CD14-positive monocyte (primary cell): ENCODE results near the gene FAM120B. TPM values are rescaled to one million over a fixed set of nuclear protein-coding genes. Genes with fewer than 3 reads are reported as not detected.

Experiments used
- DNase-seq, 3 donors: peaks; one replicate each; pipeline ENCODE4 v3.0.0-alpha.2; 2011 to 2022
- H2AFZ ChIP-seq: 2 replicates; pipeline ENCODE4 v1.6.0; 2012; ENCODE audit warnings: mild to moderate bottlenecking, low read depth, low read length, inconsistent platforms; ENCODE audit not compliant: insufficient read depth, poor library complexity, severe bottlenecking
- H3K27ac ChIP-seq, 2 donors: 1 replicate in 1 of 2; 2 replicates in 1 of 2; pipeline ENCODE4 v1.5.1; 2012 to 2013; ENCODE audit warnings: low read length in 2 of 2, control low read depth in 1 of 2, inconsistent platforms in 1 of 2, low read depth in 1 of 2, mild to moderate bottlenecking in 1 of 2
- H3K27me3 ChIP-seq, 2 donors: one replicate each; pipeline versions ENCODE4 v1.6.0 to v1.6.1; 2011 to 2013; ENCODE audit warnings: low read length in 2 of 2; ENCODE audit not compliant: control insufficient read depth in 2 of 2, insufficient read depth in 2 of 2
- H3K36me3 ChIP-seq, 2 donors: replicated peaks in 1 of 2; 1 replicate in 1 of 2; 2 replicates in 1 of 2; pipeline versions ENCODE4 v1.5.1 to v1.6.1; 2012 to 2013; ENCODE audit warnings: low read length in 2 of 2, control low read depth in 1 of 2, inconsistent platforms in 1 of 2, mild to moderate bottlenecking in 1 of 2; ENCODE audit not compliant: insufficient read depth in 2 of 2, control insufficient read depth in 1 of 2
- H3K4me1 ChIP-seq, 2 donors: 1 replicate in 1 of 2; 2 replicates in 1 of 2; pipeline versions ENCODE4 v1.5.1 to v1.6.1; 2012 to 2013; ENCODE audit warnings: low read length in 2 of 2, control low read depth in 1 of 2, inconsistent platforms in 1 of 2, mild to moderate bottlenecking in 1 of 2, moderate library complexity in 1 of 2; ENCODE audit not compliant: insufficient read depth in 2 of 2, control insufficient read depth in 1 of 2
- H3K4me2 ChIP-seq: replicated peaks from 2 replicates; pipeline ENCODE3; 2012; ENCODE audit warnings: low read length, moderate library complexity, mild to moderate bottlenecking; ENCODE audit not compliant: poor library complexity, severe bottlenecking; ENCODE audit errors: extremely low read depth
- H3K4me3 ChIP-seq, 3 experiments: fragments of 200-600 bp in 1 of 3; sonication (generic) in 1 of 3; replicated peaks in 1 of 3; 1 replicate in 2 of 3; 2 replicates in 1 of 3; pipeline ENCODE4 v1.5.1; 2011 to 2013; ENCODE audit warnings: low read length in 3 of 3, mild to moderate bottlenecking in 3 of 3, control low read depth in 2 of 3, low read depth in 2 of 3, inconsistent platforms in 1 of 3, moderate library complexity in 1 of 3
- H3K79me2 ChIP-seq: 2 replicates; pipeline ENCODE4 v1.6.0; 2012; ENCODE audit warnings: mild to moderate bottlenecking, control low read depth, inconsistent platforms, low read length, moderate library complexity; ENCODE audit not compliant: insufficient read depth
- H3K9ac ChIP-seq: 2 replicates; pipeline ENCODE4 v1.6.0; 2017; ENCODE audit warnings: low read length, mild to moderate bottlenecking; ENCODE audit not compliant: insufficient read depth, poor library complexity, severe bottlenecking
- H3K9me3 ChIP-seq, 2 donors: replicated peaks in 1 of 2; 1 replicate in 1 of 2; 2 replicates in 1 of 2; pipeline versions ENCODE4 v1.5.1 to v1.6.1; 2012 to 2013; ENCODE audit warnings: low read length in 2 of 2, control low read depth in 1 of 2; ENCODE audit not compliant: control insufficient read depth in 1 of 2, insufficient read depth in 1 of 2
- H4K20me1 ChIP-seq: 2 replicates; pipeline ENCODE4 v1.6.0; 2012; ENCODE audit warnings: mild to moderate bottlenecking, low read length, control low read depth, moderate library complexity; ENCODE audit not compliant: insufficient read depth
- H3K27ac Mint-ChIP-seq, 7 donors: one replicate each; pipeline ENCODE4 v1.8.0; 2020; ENCODE audit warnings: mild to moderate bottlenecking in 7 of 7, mixed read lengths in 7 of 7, moderate library complexity in 6 of 7, inconsistent platforms in 2 of 7
- H3K27me3 Mint-ChIP-seq, 3 donors: one replicate each; pipeline ENCODE4 v1.8.0; 2021 to 2022; ENCODE audit warnings: low read depth in 3 of 3, mild to moderate bottlenecking in 3 of 3, mixed read lengths in 3 of 3, moderate library complexity in 3 of 3, inconsistent platforms in 1 of 3
- H3K36me3 Mint-ChIP-seq, 2 donors: one replicate each; pipeline ENCODE4 v1.8.0; 2020; ENCODE audit warnings: mixed read lengths in 2 of 2, inconsistent platforms in 1 of 2, mild to moderate bottlenecking in 1 of 2
- H3K4me1 Mint-ChIP-seq: one replicate; pipeline ENCODE4 v1.8.0; 2020; ENCODE audit warnings: mild to moderate bottlenecking, mixed read lengths
- H3K4me3 Mint-ChIP-seq, 2 donors: one replicate each; pipeline ENCODE4 v1.8.0; 2020; ENCODE audit warnings: mild to moderate bottlenecking in 2 of 2, mixed read lengths in 2 of 2, moderate library complexity in 1 of 2
- H3K9me3 Mint-ChIP-seq, 7 donors: one replicate each; pipeline ENCODE4 v1.8.0; 2020 to 2022; ENCODE audit warnings: mixed read lengths in 7 of 7, mild to moderate bottlenecking in 6 of 7, moderate library complexity in 6 of 7, inconsistent platforms in 2 of 7
- CTCF ChIP-seq: fragments of 200-600 bp; IDR thresholded peaks from one replicate; pipeline ENCODE4 v1.8.0; 2022; ENCODE audit warnings: antibody characterized with exemption, mild to moderate bottlenecking
- WGBS: methylation state at CpG from one replicate; pipeline ENCODE4 v1.1.5; 2013; ENCODE audit warnings: missing lambda C conversion rate; ENCODE audit not compliant: insufficient coverage; 5-methylcytosine and 5-hydroxymethylcytosine counted together
- intact Hi-C, 2 donors: fragments of 100-400 bp; cut with micrococcal nuclease; formaldehyde crosslinking; loops; one replicate each; pipeline versions ENCODE4 v1.15.0 to v1.15.1; 2023
- polyA plus RNA-seq, 3 donors: library from polyadenylated mRNA; depleted of rRNA in 1 of 3; unstranded in 2 of 3; stranded (reverse) in 1 of 3; fragments of 300-500 nt in 2 of 3; fragments of >200 nt in 1 of 3; fragmentation: Illumina TruSeq in 2 of 3; gene quantifications; 1 replicate in 2 of 3; 2 replicates in 1 of 3; pipeline ENCODE4 v1.2.3, GENCODE V29; 2012 to 2021

The FAM120B gene
- polyA plus RNA-seq, 3 donors, result 10.6 to 20.2 (median 11.2) TPM

GRCh38 chr6:170276369-170277057 is 30.0 kb upstream of the FAM120B start:
- no peaks in the 10 kb centered on the region for H4K20me1 ChIP-seq
- no peak overlapping the region for H2AFZ ChIP-seq
- no peaks in the 10 kb centered on the region for H3K27me3 ChIP-seq
- WGBS, result 82% methylated on average over 12 of the region's 29 CpGs
- no peaks in the 10 kb centered on the region for H3K9me3 ChIP-seq
- Mint-ChIP-seq H3K4me1 (peaks cover 38% of the 10 kb centered on the region), H3K36me3 (peaks cover 0 to 10% of the 10 kb centered on the region in 2 donors), H3K9me3 (peaks cover 0 to 2% (median 0%) of the 10 kb centered on the region in 7 donors), H3K4me3 (no peak overlapping the region), H3K27me3 (peaks cover 9 to 21% (median 13%) of the 10 kb centered on the region in 3 donors), H3K27ac (no peak overlapping the region)
- no peak for DNase-seq
- TF ChIP-seq CTCF, result no peak
- H3K9ac ChIP-seq, result no peak overlapping the region
- H3K4me2 ChIP-seq, result no peak overlapping the region
- no peak overlapping the region for H3K27ac ChIP-seq
- intact Hi-C loops, result no loop called here
- H3K36me3 ChIP-seq, result no peaks in the 10 kb centered on the region
- H3K79me2 ChIP-seq, result no peaks in the 10 kb centered on the region
- no peak overlapping the region for H3K4me3 ChIP-seq
- peaks cover 26 to 31% of the 10 kb centered on the region in 2 donors for H3K4me1 ChIP-seq

- peaks cover 13 to 23% (median 18%) of the 10 kb centered on the region in 3 donors for H3K27me3 Mint-ChIP-seq
- peak overlapping the region in 1 of 2 donors; percentile 73 for H3K4me3 Mint-ChIP-seq
Observed at GRCh38 chr6:170277893-170278742, 28.4 kb upstream of the FAM120B start.

More at GRCh38 chr6:170277893-170278742, 28.4 kb upstream of the FAM120B start:
- H3K9ac ChIP-seq, result no peak overlapping the region
- no peaks in the 10 kb centered on the region for H3K36me3 ChIP-seq
- no peak for TF ChIP-seq CTCF
- H2AFZ ChIP-seq, result peak overlapping the region; percentile 55
- H3K4me2 ChIP-seq, result peak overlapping the region; percentile 28
- intact Hi-C loops, result no loop called here
- no CpG with 5 or more reads among the region's 8 CpGs for WGBS
- Mint-ChIP-seq H3K9me3 (peaks cover 0 to 2% (median 0%) of the 10 kb centered on the region in 7 donors), H3K36me3 (peaks cover 0 to 10% of the 10 kb centered on the region in 2 donors), H3K4me1 (peaks cover 23% of the 10 kb centered on the region), H3K27ac (no peak overlapping the region)
- peak overlapping the region in 1 of 2 donors; percentile 11 for H3K27ac ChIP-seq
- H4K20me1 ChIP-seq, result no peaks in the 10 kb centered on the region
- no peaks in the 10 kb centered on the region for H3K27me3 ChIP-seq
- no peaks in the 10 kb centered on the region for H3K79me2 ChIP-seq
- H3K4me1 ChIP-seq, result peaks cover 14 to 18% of the 10 kb centered on the region in 2 donors
- no peak for DNase-seq
- H3K9me3 ChIP-seq, result no peaks in the 10 kb centered on the region
- peak overlapping the region in 1 of 3 experiments; percentile 46 for H3K4me3 ChIP-seq
